Neural crest cell (in vitro differentiated cells): ENCODE measurements around the gene LSP1. TPM values are rescaled to one million over a fixed set of nuclear protein-coding genes. Genes with fewer than 3 reads are reported as not detected.

ENCODE experiments used
- DNase-seq: peaks from one replicate; pipeline ENCODE4 v3.0.0; 2021; ENCODE audit warnings: low read depth, mixed read lengths, low spot score
- H3K27ac Mint-ChIP-seq: one replicate; pipeline ENCODE4 v1.8.0; 2021; ENCODE audit warnings: mild to moderate bottlenecking, mixed read lengths; ENCODE audit not compliant: unreplicated experiment
- H3K27me3 Mint-ChIP-seq: 2 replicates; pipeline ENCODE4 v1.8.0; 2021; ENCODE audit warnings: low read depth, mild to moderate bottlenecking, mixed read lengths
- H3K36me3 Mint-ChIP-seq: 2 replicates; pipeline ENCODE4 v1.8.0; 2021; ENCODE audit warnings: low read depth, mild to moderate bottlenecking, mixed read lengths
- H3K4me1 Mint-ChIP-seq: 2 replicates; pipeline ENCODE4 v1.8.0; 2021; ENCODE audit warnings: mixed read lengths
- H3K4me3 Mint-ChIP-seq: one replicate; pipeline ENCODE4 v1.8.0; 2021; ENCODE audit warnings: mild to moderate bottlenecking, mixed read lengths
- H3K9me3 Mint-ChIP-seq: 2 replicates; pipeline ENCODE4 v1.8.0; 2021; ENCODE audit warnings: mixed read lengths
- CTCF ChIP-seq: fragments of 200-600 bp; sonication (generic); conservative IDR thresholded peaks from 2 replicates; pipeline ENCODE4 v1.5.0; 2021; ENCODE audit warnings: antibody characterized with exemption, mild to moderate bottlenecking
- total RNA-seq: library from RNA; stranded (reverse); gene quantifications from 2 replicates; pipeline ENCODE4 v1.2.1, GENCODE V29; 2021

Gene LSP1
- total RNA-seq, 1 donor from 2014 or later, result not detected

DNA sequence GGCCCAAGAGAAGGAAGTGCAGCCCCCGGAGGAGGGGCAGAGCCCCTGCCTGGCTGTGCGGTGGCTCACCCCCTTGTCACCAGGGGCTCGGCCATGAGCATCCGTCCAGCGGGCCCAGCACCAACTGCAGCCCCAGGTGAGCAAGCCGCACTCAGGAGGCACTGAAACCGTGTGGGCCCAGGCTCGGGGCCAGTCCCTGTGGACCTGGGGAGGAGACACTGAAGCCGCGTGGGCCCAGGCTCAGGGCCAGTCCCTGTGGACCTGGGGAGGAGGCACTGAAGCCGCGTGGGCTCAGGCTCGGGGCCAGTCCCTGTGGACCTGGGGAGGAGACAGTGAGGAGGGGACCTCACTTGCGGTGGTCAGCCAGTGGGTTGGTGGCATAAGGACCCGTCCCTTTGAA is 13.9 kb downstream of the LSP1 start:
- Mint-ChIP-seq H3K4me1 (peaks cover 11% of the 10 kb centered on the region), H3K36me3 (no peaks in the 10 kb centered on the region), H3K27ac (no peak overlapping the region), H3K4me3 (no peak overlapping the region), H3K27me3 (peaks cover 5% of the 10 kb centered on the region), H3K9me3 (no peaks in the 10 kb centered on the region)
- no peak for TF ChIP-seq CTCF
- DNase-seq, result no peak

DNA sequence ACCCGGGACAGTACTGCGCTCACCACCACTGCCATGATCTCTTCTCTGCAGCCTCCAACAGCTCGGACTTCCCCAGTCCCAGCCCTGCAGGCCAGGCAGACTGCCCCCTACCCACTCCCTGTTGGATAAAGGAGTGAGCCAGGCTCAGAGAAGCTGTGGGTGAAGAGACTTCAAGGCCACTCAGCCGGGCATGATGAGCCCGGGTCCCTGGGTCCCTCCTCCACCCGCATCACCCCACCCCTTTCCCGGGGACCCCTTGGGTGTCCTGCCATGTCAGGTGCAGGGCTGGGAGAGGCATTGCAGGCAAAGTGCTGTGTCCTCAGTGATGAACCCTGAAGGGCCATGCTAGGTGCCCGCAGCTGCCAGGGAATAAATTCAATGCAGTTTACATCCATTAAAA is 14.5 kb downstream of the LSP1 start:
- no peaks in the 10 kb centered on the region for H3K36me3 Mint-ChIP-seq
- H3K4me3 Mint-ChIP-seq, result no peak overlapping the region
- DNase-seq, result no peak
- no peak for TF ChIP-seq CTCF
- no peak overlapping the region for H3K27ac Mint-ChIP-seq
- H3K4me1 Mint-ChIP-seq, result peaks cover 11% of the 10 kb centered on the region
- peaks cover 5% of the 10 kb centered on the region for H3K27me3 Mint-ChIP-seq
- H3K9me3 Mint-ChIP-seq, result no peaks in the 10 kb centered on the region

GRCh38 chr11:1868056-1868635 is 15.3 kb downstream of the LSP1 start:
- no peak for DNase-seq
- peaks cover 3% of the 10 kb centered on the region for H3K27me3 Mint-ChIP-seq
- H3K36me3 Mint-ChIP-seq, result no peaks in the 10 kb centered on the region
- H3K27ac Mint-ChIP-seq, result peak overlapping the region; percentile 27
- no peak for TF ChIP-seq CTCF
- no peak overlapping the region for H3K4me3 Mint-ChIP-seq
- peaks cover 11% of the 10 kb centered on the region for H3K4me1 Mint-ChIP-seq
- H3K9me3 Mint-ChIP-seq, result no peaks in the 10 kb centered on the region

DNA sequence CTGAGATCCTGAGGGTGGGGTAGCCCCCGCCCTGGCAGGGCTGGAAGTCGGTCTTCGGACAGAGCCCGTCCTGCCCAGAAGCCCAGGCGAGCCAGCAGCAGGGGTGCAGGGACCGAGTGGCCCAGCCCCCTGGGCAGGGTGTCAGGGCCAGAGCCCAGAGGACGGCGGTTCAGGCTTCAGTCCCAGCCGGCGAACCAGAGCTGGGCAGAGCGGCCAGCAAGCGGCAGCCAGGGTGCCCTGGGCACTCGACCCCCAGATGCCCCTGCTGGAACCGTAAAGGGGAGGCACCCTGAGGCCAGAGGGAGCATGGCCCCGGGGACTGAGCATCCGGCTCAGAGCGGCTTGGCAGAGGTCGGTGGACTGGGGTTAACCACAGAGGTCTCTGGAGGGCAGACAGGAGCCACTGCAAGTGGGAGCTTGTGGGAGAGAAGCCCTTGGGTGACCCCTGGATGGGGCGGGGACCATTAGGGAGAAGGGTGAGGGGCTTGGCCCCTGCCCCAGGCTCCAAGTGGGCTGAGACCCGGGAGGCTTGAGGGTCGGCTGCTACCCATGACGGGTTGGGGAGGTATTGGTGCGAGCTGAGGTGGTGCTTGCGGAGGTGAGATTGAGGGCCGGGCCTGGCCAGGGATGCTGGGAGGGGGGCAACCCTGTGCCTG is 15.9 kb downstream of the LSP1 start:
- Mint-ChIP-seq H3K36me3 (no peaks in the 10 kb centered on the region), H3K4me1 (peaks cover 11% of the 10 kb centered on the region), H3K27ac (peak overlapping the region; percentile 43), H3K9me3 (no peaks in the 10 kb centered on the region), H3K27me3 (peaks cover 3% of the 10 kb centered on the region), H3K4me3 (no peak overlapping the region)
- no peak for TF ChIP-seq CTCF
- no peak for DNase-seq

GRCh38 chr11:1869427-1870325 is 16.8 kb downstream of the LSP1 start:
- no peak for DNase-seq

More at GRCh38 chr11:1869427-1870325, 16.8 kb downstream of the LSP1 start:
- Mint-ChIP-seq H3K27me3 (peaks cover 3% of the 10 kb centered on the region), H3K9me3 (no peaks in the 10 kb centered on the region), H3K27ac (no peak overlapping the region), H3K4me3 (no peak overlapping the region), H3K4me1 (peaks cover 4% of the 10 kb centered on the region), H3K36me3 (no peaks in the 10 kb centered on the region)
- TF ChIP-seq CTCF, result no peak
